COLO668 (cell line): ENCODE results near the gene EDN3.

Source experiments
- DNase-seq: peaks from one replicate; lab custom pipeline; 2025; ENCODE audit not compliant: unreplicated experiment; lab: John Stamatoyannopoulos, UW

The EDN3 gene

GRCh38 chr20:59360934-59361333 is 60.5 kb downstream of the EDN3 start:
- no peak for DNase-seq

GRCh38 chr20:59361411-59361810 is 61.0 kb downstream of the EDN3 start:
- DNase-seq, result no peak

DNA sequence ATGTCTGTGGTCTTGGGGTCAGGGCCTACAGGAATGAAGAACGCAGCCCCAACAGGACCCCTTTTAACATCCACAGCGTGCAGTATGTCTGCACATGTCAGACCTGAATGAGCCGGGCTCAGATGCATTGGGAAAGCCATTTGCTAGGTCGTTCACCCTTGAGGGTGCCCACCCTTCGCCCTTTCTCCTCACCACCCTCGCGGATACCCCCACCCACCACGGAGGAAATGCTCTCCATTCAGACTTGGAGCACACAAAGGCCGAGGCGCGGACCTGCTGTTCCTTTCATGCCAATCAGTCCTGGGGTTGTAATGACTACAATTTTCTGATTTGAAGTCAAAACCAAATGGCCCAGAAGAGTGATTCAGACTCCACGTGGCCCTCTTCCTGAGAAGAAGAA is 62.7 kb downstream of the EDN3 start:
- no peak for DNase-seq

GRCh38 chr20:59364611-59365010 is 64.2 kb downstream of the EDN3 start:
- no peak for DNase-seq

DNA sequence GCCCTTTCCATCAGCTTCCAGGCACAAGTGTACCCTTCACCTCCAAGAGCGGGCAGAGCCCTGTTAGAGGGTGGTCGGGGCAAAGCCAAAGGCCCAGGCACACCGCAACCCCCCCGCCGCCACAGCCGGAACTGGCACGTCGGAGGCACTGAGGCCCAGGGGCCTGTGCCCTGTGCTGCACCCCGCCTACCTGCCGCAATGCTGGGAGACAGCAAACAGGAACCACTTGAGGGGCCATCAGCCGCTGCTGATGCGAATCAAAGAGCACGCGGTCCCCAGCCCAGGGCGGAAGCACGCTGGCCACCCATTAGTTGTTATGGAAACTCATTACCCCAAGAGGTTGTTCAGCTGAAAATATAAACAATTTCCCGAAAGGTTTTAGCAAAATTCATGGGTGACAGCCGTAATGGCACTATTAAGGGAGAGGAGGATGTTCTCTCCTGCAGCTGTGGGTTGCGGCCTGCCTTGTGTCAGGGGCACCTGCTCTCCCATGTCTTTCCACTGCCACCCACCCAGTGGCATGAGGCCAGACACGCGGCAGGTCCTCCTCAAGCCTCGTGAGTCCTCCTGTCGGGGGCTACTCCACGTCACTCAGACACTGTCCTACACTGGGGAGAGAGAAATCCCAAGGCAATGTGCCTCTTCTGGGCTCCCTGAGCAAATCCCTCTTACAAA is 65.3 kb downstream of the EDN3 start:
- DNase-seq, result no peak

GRCh38 chr20:59371431-59371830 is 71.0 kb downstream of the EDN3 start:
- no peak for DNase-seq

- no peak for DNase-seq
Observed at GRCh38 chr20:59374261-59374660, 73.8 kb downstream of the EDN3 start.

DNA sequence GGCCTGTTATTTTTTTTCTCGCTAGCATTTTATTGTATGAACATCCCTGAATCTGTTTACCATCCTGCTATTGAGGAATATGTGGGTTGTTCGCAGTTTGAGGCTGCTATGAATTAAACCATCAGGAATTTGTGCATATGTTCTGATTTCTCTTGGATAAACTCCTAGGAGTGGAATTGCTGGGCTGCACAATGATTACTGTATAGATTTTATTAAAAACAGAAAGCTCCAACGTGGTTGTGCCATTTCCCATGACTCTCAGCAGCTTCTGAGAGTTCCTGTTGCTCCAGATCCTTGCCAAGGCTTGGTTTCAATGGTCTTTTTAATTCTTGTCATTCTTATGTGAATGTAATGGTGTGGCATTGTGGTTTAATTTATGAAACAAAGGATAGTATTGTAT is 75.1 kb downstream of the EDN3 start:
- DNase-seq, result no peak
